ENCODE results near the gene RFX4.

DNA sequence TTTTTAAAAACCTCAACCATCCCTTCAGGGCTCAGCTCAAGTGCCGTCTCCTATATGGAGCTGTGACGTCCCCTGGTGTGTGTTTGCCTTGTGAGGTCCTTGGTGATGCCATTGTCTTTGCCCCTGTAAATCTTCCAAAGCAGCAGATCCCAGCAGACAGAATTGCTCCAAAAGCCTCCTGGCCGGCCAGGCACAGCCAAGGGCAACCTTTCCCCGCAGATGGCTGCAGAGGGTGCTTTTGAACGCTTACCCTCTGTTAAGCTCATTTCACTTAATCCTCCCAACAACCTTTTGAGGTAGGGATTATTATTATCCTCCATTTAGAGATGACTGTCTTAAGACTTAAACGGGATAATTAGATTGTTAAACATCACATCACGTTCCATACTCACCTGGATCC is 51.4 kb downstream of the RFX4 start:
- TF ChIP-seq, protein P1, sequence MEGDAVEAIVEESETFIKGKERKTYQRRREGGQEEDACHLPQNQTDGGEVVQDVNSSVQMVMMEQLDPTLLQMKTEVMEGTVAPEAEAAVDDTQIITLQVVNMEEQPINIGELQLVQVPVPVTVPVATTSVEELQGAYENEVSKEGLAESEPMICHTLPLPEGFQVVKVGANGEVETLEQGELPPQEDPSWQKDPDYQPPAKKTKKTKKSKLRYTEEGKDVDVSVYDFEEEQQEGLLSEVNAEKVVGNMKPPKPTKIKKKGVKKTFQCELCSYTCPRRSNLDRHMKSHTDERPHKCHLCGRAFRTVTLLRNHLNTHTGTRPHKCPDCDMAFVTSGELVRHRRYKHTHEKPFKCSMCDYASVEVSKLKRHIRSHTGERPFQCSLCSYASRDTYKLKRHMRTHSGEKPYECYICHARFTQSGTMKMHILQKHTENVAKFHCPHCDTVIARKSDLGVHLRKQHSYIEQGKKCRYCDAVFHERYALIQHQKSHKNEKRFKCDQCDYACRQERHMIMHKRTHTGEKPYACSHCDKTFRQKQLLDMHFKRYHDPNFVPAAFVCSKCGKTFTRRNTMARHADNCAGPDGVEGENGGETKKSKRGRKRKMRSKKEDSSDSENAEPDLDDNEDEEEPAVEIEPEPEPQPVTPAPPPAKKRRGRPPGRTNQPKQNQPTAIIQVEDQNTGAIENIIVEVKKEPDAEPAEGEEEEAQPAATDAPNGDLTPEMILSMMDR (IDR thresholded peaks at IDR 0.05), result no peak
- no peak for TF ChIP-seq HDAC2 (IDR thresholded peaks at IDR 0.05)
- TF ChIP-seq POLR2A (IDR thresholded peaks at IDR 0.05; ENCODE audit: low read length), result no peak
- no peak for TF ChIP-seq CHD4 (IDR thresholded peaks at IDR 0.05; ENCODE audit: borderline replicate concordance)
- TF ChIP-seq RCOR1 (IDR thresholded peaks at IDR 0.05; ENCODE audit: low read depth, low read length), result no peak
- no peak for TF ChIP-seq NR3C1 (IDR thresholded peaks at IDR 0.05)

Measured in A549 (cell line).